Epithelial cell of esophagus (primary cell): Measurements from ENCODE around the gene XRCC5.
A peak's percentile ranks its signal among the peaks of the same experiment; 100 is the strongest.
"Not testable (repeated sequence)": the region's sequence is repeated elsewhere in the genome, so short reads cannot be mapped to it uniquely, and the experiment has no call there.

Source experiments
- DNase-seq: peaks from one replicate; pipeline ENCODE4 v3.0.0; 2010; ENCODE audit warnings: low read depth
- H3K4me3 ChIP-seq: 2 replicates; pipeline ENCODE4 v1.5.1; 2011; ENCODE audit warnings: mild to moderate bottlenecking, low read length, control low read depth
- CTCF ChIP-seq: IDR thresholded peaks from 2 replicates; pipeline ENCODE4 v1.5.1; 2011; ENCODE audit warnings: low read depth, mild to moderate bottlenecking, low read length, control low read depth, inconsistent platforms; ENCODE audit not compliant: insufficient read depth; ENCODE audit errors: missing control alignments

XRCC5 gene

DNA sequence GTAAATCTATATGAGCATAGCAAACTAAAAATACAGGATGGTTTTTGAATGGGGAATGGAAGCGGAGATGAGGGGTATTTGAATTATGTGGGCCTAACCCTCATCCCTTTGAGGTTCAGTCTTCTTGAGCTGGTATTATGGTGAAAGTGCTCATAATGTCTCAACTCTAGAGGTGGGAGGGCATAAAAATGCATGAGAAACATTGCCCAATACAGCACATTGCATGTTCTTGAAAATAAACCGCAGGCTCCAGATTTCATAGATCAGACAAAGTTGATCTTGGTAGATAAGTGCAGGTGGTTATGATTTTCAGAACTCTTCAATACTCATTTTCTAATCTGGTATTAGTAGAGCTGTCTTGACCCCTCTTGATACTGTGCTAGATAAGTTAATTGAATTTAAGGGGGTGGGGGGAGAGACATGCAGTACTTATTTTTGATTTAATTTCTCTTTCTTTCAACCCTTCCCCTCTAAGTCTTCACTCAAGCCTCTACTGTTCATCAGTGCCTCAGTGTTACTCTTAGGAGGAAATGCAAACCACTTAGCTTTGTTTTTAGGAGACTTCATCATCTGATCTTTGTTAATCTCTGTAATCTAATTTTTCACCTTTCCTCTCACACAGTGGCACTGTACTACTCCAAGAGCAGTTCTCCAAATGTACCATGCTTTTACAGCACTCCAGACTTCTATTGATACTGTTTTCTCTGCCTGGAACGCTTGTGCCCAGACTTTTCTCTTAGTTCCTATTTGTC lies 22.2 kb downstream of the XRCC5 start:
- no peak for TF ChIP-seq CTCF
- H3K4me3 ChIP-seq: no peak overlapping the region
- DNase-seq: no peak

DNA sequence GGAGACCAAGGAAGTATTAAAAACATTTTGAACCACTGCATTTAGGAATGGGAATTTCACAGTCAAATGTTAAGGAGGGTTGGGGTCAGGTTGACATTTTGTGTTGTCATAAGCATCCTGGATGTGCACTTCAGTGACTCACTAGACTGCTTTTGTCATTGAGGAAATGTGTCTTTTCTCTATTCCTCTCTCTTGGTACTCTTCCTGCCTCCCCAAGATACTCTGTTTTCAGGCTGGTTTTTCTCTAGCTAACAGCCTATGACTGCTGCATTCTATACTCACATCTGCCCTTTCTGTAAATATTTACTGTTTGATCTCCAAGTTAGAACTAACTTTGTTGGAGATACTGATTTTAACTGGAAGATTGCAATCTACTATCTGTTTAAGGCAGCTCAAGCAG lies 23.4 kb downstream of the XRCC5 start:
- no peak for TF ChIP-seq CTCF
- DNase-seq: no peak

DNA sequence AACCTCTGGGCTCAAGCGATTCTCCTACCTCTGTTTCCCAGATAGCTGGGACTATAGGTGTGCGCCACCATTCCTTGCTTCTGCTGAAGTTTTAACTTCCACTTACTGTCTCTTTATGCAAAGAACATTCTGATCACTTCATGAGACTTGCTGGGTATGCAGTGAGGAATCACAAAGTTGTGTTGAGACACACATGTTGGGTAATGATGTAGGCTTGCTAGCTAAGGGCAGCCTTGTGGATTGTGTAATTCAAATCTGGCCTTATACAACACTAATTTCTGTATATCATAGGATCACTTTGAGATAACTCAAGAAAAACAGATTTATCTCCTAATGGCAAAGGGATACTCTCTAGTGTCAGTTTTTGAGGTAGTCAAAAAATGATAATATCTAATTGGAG lies 24.2 kb downstream of the XRCC5 start:
- TF ChIP-seq CTCF: no peak
- DNase-seq: no peak
- no peak overlapping the region for H3K4me3 ChIP-seq

More for the DNA sequence above, 23.4 kb downstream of the XRCC5 start:
- no peak overlapping the region for H3K4me3 ChIP-seq

DNA sequence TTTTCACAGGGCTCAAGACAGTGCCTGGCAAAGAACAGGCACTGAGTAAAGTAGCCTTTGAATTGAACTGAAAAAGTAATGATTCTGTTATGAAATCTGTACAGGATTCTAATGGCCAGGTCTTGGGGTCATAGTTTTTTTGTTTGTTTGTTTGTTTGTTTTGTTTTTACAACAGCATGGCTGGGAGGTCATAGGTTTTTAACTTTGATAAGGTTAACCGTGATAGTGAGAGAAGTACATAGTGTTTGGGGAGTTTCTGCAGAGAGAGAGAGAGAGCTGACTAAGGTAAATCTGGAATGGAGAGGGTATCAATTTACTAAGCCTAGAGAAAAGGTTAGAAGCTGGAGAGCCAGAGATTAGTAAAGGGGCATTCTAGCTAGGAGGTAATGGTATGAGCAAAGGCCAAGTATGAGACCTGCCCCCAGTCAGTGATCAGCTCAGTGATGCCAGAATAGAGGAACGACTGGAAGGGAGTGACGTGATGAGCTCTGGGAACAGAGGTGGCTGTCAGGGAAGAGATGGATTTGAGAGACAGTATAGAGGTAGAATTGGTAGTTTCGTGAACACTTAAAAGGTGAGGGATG lies 25.9 kb downstream of the XRCC5 start:
- no peak overlapping the region for H3K4me3 ChIP-seq
- TF ChIP-seq CTCF: no peak
- DNase-seq: no peak

GRCh38 chr2:216139884-216140283 lies 30.7 kb downstream of the XRCC5 start:
- TF ChIP-seq CTCF: peak; percentile 34
- peak; percentile 35 for DNase-seq

DNA sequence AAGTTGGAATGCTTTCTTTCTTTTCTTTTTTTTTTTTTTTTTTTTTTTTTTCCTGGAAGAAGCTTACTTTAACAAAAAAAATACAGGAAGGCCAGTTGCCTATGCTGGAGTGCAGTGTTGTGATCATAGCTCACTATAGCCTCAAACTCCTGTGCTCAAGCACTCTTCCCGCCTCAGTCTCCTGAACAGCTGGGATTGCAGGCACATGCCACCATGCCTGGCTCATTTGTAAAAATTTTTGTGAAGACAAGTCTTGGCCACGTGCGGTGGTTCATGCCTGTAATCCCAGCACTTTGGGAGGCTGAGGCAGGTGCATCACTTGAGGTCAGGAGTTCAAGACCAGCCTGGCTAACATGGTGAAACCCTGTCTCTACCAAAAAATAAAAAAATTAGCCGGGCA lies 32.4 kb downstream of the XRCC5 start:
- DNase-seq, H3K4me3 ChIP-seq: not testable (repeated sequence)

More at GRCh38 chr2:216139884-216140283, 30.7 kb downstream of the XRCC5 start:
- H3K4me3 ChIP-seq: no peak overlapping the region

DNA sequence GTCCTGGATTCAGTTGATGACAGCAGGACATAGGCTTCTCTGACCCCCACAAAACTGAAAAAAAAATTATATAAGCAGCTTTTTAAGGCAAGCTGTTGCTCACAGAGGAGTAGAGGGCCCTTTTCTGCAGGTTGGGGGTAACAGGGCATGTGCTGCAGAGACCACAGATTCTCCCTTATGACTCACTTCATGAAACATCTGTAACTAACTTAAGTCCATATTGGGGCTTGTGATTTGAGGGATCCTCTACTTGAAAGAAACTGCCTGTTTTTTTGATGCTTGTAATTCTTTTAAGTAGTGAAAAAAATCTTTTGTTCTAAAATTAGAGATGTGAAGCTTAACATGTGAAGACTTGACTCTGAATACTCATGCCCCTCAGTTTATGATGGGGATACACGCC lies 33.4 kb downstream of the XRCC5 start:
- no peak overlapping the region for H3K4me3 ChIP-seq
- no peak for TF ChIP-seq CTCF
- DNase-seq: no peak
